HAP-1 (cell line): ENCODE results near the gene ZFYVE27.
A peak's percentile ranks its signal among the peaks of the same experiment; 100 is the strongest.
"Not testable (repeated sequence)": the region's sequence is repeated elsewhere in the genome, so short reads cannot be mapped to it uniquely, and the experiment has no call there.

Experiments used
- DNase-seq, 2 experiments: peaks; one replicate each; pipeline ENCODE4 v3.0.0-alpha.2; 2016 to 2020; ENCODE audit warnings: low spot score in 2 of 2
- H3K27me3 ChIP-seq: fragments of 250-450 bp; sonication (Bioruptor Pico); 2 replicates; pipeline ENCODE4 v1.5.1; 2020; ENCODE audit warnings: low read depth, mild to moderate bottlenecking, moderate library complexity
- H3K36me3 ChIP-seq: fragments of 250-450 bp; sonication (Bioruptor Pico); replicated peaks from 2 replicates; pipeline ENCODE4 v1.5.1; 2020; ENCODE audit warnings: mild to moderate bottlenecking
- H3K4me1 ChIP-seq: fragments of 250-450 bp; sonication (Bioruptor Pico); 2 replicates; pipeline ENCODE4 v1.5.1; 2020; ENCODE audit warnings: mild to moderate bottlenecking
- H3K4me3 ChIP-seq: fragments of 250-450 bp; sonication (Bioruptor Pico); 2 replicates; pipeline ENCODE4 v1.5.1; 2020; ENCODE audit warnings: mild to moderate bottlenecking, moderate library complexity
- H3K9me3 ChIP-seq: fragments of 250-450 bp; sonication (Bioruptor Pico); 2 replicates; pipeline ENCODE4 v1.5.1; 2020; ENCODE audit warnings: mild to moderate bottlenecking, moderate library complexity
- in situ Hi-C: fragments of 300-500 bp; cut with MboI; formaldehyde crosslinking; loops from 3 replicates; pipeline ENCODE4 v1.14.3; 2020; ENCODE audit warnings: low sequenced_read_pairs, inconsistent platforms, mixed read lengths

ZFYVE27 gene

GRCh38 chr10:97736902-97737769 lies at the start of gene ZFYVE27:
ZFYVE27 (plus strand) TSS chr10:97737128; CDS start chr10:97738478, 1,350 bp downstream.
- Histone ChIP-seq H3K36me3 (peaks cover 24% of the 10 kb centered on the region), H3K4me3 (peak within 1 kb of the TSS; percentile 96), H3K27me3 (no peaks in the 10 kb centered on the region), H3K4me1 (peaks cover 6% of the 10 kb centered on the region), H3K9me3 (no peaks in the 10 kb centered on the region)
- DNase-seq: peak; percentile 84 to 98
- in situ Hi-C loops: no loop called here

- H3K9me3 ChIP-seq: no peaks in the 10 kb centered on the region
- H3K36me3 ChIP-seq: 0 out of 2 replicates have a peak, but pooled peaks cover 2% of the 10 kb centered on the region
- peak overlapping the region; percentile 16 for H3K4me3 ChIP-seq
- peaks cover 16% of the 10 kb centered on the region for H3K4me1 ChIP-seq
- in situ Hi-C loops: no loop called here
- H3K27me3 ChIP-seq: no peaks in the 10 kb centered on the region
- no peak for DNase-seq
These were observed 48.8 kb upstream of the ZFYVE27 start for GRCh38 chr10:97687785-97688781.

GRCh38 chr10:97689559-97690020 lies 47.3 kb upstream of the ZFYVE27 start:
- Histone ChIP-seq H3K9me3 (no peaks in the 10 kb centered on the region), H3K36me3 (0 out of 2 replicates have a peak, but pooled peaks cover 2% of the 10 kb centered on the region), H3K4me1 (peaks cover 16% of the 10 kb centered on the region), H3K4me3 (no peak overlapping the region), H3K27me3 (no peaks in the 10 kb centered on the region)
- in situ Hi-C loops: no loop called here
- no peak for DNase-seq

- H3K4me3 ChIP-seq: no peak overlapping the region
- DNase-seq: no peak
- no peaks in the 10 kb centered on the region for H3K9me3 ChIP-seq
- H3K27me3 ChIP-seq: no peaks in the 10 kb centered on the region
- in situ Hi-C loops: no loop called here
- peaks cover 12% of the 10 kb centered on the region for H3K4me1 ChIP-seq
- 0 out of 2 replicates have a peak, but pooled peaks cover under 1% of the 10 kb centered on the region for H3K36me3 ChIP-seq
These were observed 46.8 kb upstream of the ZFYVE27 start for GRCh38 chr10:97690133-97690532.

- DNase-seq, H3K4me1 ChIP-seq, H3K27me3 ChIP-seq, in situ Hi-C loops, H3K9me3 ChIP-seq, H3K36me3 ChIP-seq, H3K4me3 ChIP-seq: not testable (repeated sequence)
These were observed 38.8 kb upstream of the ZFYVE27 start for GRCh38 chr10:97698072-97698655.

- H3K36me3 ChIP-seq: no peaks in the 10 kb centered on the region
- H3K27me3 ChIP-seq: no peaks in the 10 kb centered on the region
- no peak overlapping the region for H3K4me3 ChIP-seq
- no peaks in the 10 kb centered on the region for H3K9me3 ChIP-seq
- DNase-seq: peak; percentile 75 to 85
- in situ Hi-C loops: no loop called here
- no peaks in the 10 kb centered on the region for H3K4me1 ChIP-seq
These were observed 35.4 kb upstream of the ZFYVE27 start for GRCh38 chr10:97701438-97702069.

- no peak for DNase-seq
- Histone ChIP-seq H3K36me3 (no peaks in the 10 kb centered on the region), H3K4me1 (no peaks in the 10 kb centered on the region), H3K27me3 (no peaks in the 10 kb centered on the region), H3K9me3 (no peaks in the 10 kb centered on the region), H3K4me3 (no peak overlapping the region)
- in situ Hi-C loops: no loop called here
These were observed 33.4 kb upstream of the ZFYVE27 start for GRCh38 chr10:97703398-97704067.

GRCh38 chr10:97704341-97704740 lies 32.6 kb upstream of the ZFYVE27 start:
- no peaks in the 10 kb centered on the region for H3K27me3 ChIP-seq
- H3K4me3 ChIP-seq: no peak overlapping the region
- H3K4me1 ChIP-seq: no peaks in the 10 kb centered on the region
- in situ Hi-C loops: no loop called here
- no peaks in the 10 kb centered on the region for H3K9me3 ChIP-seq
- no peak for DNase-seq
- no peaks in the 10 kb centered on the region for H3K36me3 ChIP-seq

GRCh38 chr10:97705006-97705670 lies 31.8 kb upstream of the ZFYVE27 start:
- H3K36me3 ChIP-seq: no peaks in the 10 kb centered on the region
- no peak overlapping the region for H3K4me3 ChIP-seq
- H3K27me3 ChIP-seq: no peaks in the 10 kb centered on the region
- in situ Hi-C loops: no loop called here
- no peaks in the 10 kb centered on the region for H3K9me3 ChIP-seq
- DNase-seq: no peak
- H3K4me1 ChIP-seq: no peaks in the 10 kb centered on the region

- in situ Hi-C loops: no loop called here
- DNase-seq: no peak
- Histone ChIP-seq H3K4me1 (no peaks in the 10 kb centered on the region), H3K27me3 (no peaks in the 10 kb centered on the region), H3K36me3 (no peaks in the 10 kb centered on the region), H3K9me3 (no peaks in the 10 kb centered on the region), H3K4me3 (no peak overlapping the region)
These were observed 29.6 kb upstream of the ZFYVE27 start for GRCh38 chr10:97707134-97707861.

- H3K36me3 ChIP-seq: no peaks in the 10 kb centered on the region
- H3K27me3 ChIP-seq: no peaks in the 10 kb centered on the region
- in situ Hi-C loops: no loop called here
- DNase-seq: no peak
- no peak overlapping the region for H3K4me3 ChIP-seq
- peaks cover 4% of the 10 kb centered on the region; the same call in 1 of the 2 replicates for H3K4me1 ChIP-seq
- no peaks in the 10 kb centered on the region for H3K9me3 ChIP-seq
These were observed 28.8 kb upstream of the ZFYVE27 start for GRCh38 chr10:97708167-97708566.
